Measurements from ENCODE around the gene MED13L.

DNA sequence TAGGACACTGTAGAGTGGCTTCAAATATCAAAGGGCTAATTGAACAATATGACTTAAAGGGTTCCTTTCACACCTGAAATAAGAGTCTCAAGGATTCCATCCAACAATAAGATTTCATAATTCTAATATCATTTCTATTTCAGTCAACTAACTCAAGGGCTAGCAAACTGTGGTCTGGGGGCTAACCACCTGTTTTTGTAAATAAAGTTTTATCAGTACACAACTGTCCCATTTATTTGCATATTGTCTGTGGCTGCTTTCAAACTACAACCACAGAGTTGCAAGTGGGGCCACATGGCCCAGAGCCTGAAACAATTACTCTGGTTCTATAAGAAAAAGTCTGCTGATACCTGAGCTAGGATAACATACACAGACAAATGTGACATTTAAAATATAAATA, 29.1 kb downstream of the MED13L start:
- TF ChIP-seq, protein P1, sequence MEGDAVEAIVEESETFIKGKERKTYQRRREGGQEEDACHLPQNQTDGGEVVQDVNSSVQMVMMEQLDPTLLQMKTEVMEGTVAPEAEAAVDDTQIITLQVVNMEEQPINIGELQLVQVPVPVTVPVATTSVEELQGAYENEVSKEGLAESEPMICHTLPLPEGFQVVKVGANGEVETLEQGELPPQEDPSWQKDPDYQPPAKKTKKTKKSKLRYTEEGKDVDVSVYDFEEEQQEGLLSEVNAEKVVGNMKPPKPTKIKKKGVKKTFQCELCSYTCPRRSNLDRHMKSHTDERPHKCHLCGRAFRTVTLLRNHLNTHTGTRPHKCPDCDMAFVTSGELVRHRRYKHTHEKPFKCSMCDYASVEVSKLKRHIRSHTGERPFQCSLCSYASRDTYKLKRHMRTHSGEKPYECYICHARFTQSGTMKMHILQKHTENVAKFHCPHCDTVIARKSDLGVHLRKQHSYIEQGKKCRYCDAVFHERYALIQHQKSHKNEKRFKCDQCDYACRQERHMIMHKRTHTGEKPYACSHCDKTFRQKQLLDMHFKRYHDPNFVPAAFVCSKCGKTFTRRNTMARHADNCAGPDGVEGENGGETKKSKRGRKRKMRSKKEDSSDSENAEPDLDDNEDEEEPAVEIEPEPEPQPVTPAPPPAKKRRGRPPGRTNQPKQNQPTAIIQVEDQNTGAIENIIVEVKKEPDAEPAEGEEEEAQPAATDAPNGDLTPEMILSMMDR (IDR thresholded peaks at IDR 0.05; ENCODE audit: extremely low read depth in 1 of 2, insufficient read depth in 1 of 2, low read depth in 1 of 2, low read length in 2 of 2), result no peak
- no peak for TF ChIP-seq POLR2A (IDR thresholded peaks at IDR 0.05; ENCODE audit: low read depth, low read length)
- no peak for TF ChIP-seq POLR2AphosphoS5 (IDR thresholded peaks at IDR 0.05; ENCODE audit: insufficient read depth, low read depth, low read length)
- no peak for TF ChIP-seq EZH2 (IDR thresholded peaks at IDR 0.05; ENCODE audit: borderline replicate concordance, low read depth, low read length, severe bottlenecking)
- no peak for TF ChIP-seq JUN (IDR thresholded peaks at IDR 0.05; ENCODE audit: borderline replicate concordance, insufficient read depth, insufficient read length, low read depth)
- TF ChIP-seq, protein P2, sequence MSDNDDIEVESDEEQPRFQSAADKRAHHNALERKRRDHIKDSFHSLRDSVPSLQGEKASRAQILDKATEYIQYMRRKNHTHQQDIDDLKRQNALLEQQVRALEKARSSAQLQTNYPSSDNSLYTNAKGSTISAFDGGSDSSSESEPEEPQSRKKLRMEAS (IDR thresholded peaks at IDR 0.05; ENCODE audit: insufficient read depth, insufficient read length), result no peak
- TF ChIP-seq GATA2 (IDR thresholded peaks at IDR 0.05; ENCODE audit: insufficient read depth, insufficient read length, low read depth, low read length), result no peak
- TF ChIP-seq MYC (IDR thresholded peaks at IDR 0.05; ENCODE audit: low read depth, low read length), result no peak
